Ovary (tissue), 9 donors: ENCODE results near the gene DMP1. TPM values are rescaled to one million over a fixed set of nuclear protein-coding genes. Genes with fewer than 3 reads are reported as not detected.

Source experiments
- DNase-seq, 5 donors: peaks; one replicate each; pipeline ENCODE4 v3.0.0-alpha.2; 2019 to 2020
- H3K27ac ChIP-seq, 2 donors: fragments of 200-600 bp; one replicate each; pipeline versions ENCODE4 v1.5.1 to v1.8.0; 2019 to 2022
- H3K27me3 ChIP-seq: fragments of 200-600 bp; one replicate; pipeline ENCODE4 v1.8.0; 2022
- H3K36me3 ChIP-seq: fragments of 200-600 bp; sonication (generic); one replicate; pipeline ENCODE4 v1.5.1; 2019
- H3K4me1 ChIP-seq: one replicate; pipeline ENCODE4 v1.8.1; 2013; ENCODE audit warnings: mild to moderate bottlenecking, moderate library complexity; ENCODE audit not compliant: insufficient read depth
- H3K4me3 ChIP-seq: fragments of 200-600 bp; sonication (generic); one replicate; pipeline ENCODE4 v1.5.1; 2017
- H3K9me3 ChIP-seq, 2 donors: fragments of 200-600 bp in 1 of 2; sonication (generic) in 1 of 2; one replicate each; pipeline versions ENCODE4 v1.5.1 to v1.8.1; 2013 to 2019; ENCODE audit warnings: mild to moderate bottlenecking in 1 of 2, moderate library complexity in 1 of 2
- CTCF ChIP-seq, 3 donors: fragments of 450-650 bp in 2 of 3; fragments of 200-600 bp in 1 of 3; IDR thresholded peaks; one replicate each; pipeline versions ENCODE4 v1.5.1 to v1.8.0; 2016 to 2022; ENCODE audit warnings: antibody characterized with exemption in 3 of 3, mild to moderate bottlenecking in 1 of 3
- EP300 ChIP-seq: sonication (generic); formaldehyde crosslinking; IDR thresholded peaks from one replicate; pipeline ENCODE4 v1.6.1; 2017; ENCODE audit warnings: antibody characterized with exemption
- POLR2A ChIP-seq: fragments of 450-650 bp; IDR thresholded peaks from one replicate; pipeline ENCODE4 v1.6.1; 2017; ENCODE audit warnings: antibody characterized with exemption, mild to moderate bottlenecking, moderate library complexity
- WGBS, 3 donors: extraction: QIAGEN DNeasy Blood & Tissue Kit in 1 of 3; methylation state at CpG; one replicate each; pipeline versions ENCODE4 v1.1.5 to v1.1.7; 2013 to 2017; 5-methylcytosine and 5-hydroxymethylcytosine counted together
- intact Hi-C, 4 donors: fragments of 100-400 bp; cut with DNase I; formaldehyde crosslinking; loops; one replicate each; pipeline versions ENCODE4 v1.11.0 to v1.15.1; 2022 to 2023
- polyA plus RNA-seq, 2 donors: library from polyadenylated mRNA; stranded (reverse); fragments of 200-250 nt in 1 of 2; fragments of 350-450 nt in 1 of 2; fragmentation: Illumina TruSeq in 1 of 2; extraction: RNeasy Lipid Tissue Mini Kit (QIAGEN cat#74804) in 1 of 2; gene quantifications; one replicate each; pipeline ENCODE4 v1.2.3, GENCODE V29; 2013 to 2014
- total RNA-seq, 7 donors: library from RNA; depleted of rRNA in 2 of 7; stranded (reverse); fragments of >200 nt in 2 of 7; fragmentation: NEBNext Ultra II Directional in 3 of 7; extraction: Animal tissue kit (Norgen Biotek cat#: 25700) in 3 of 7; gene quantifications; one replicate each; pipeline versions ENCODE4 v1.1.0 to v1.2.4, GENCODE V29; 2016 to 2023
- donor health status: DM: no; HTN: no; CAD: no; lungs with moderate emphysema.
- donor health status: DM: no; HTN: no; CAD: no.
- donor health status: Bipolar disorder and iron deficiency.
- donor health status: DM: yes; HTN: yes; CAD: no.
- donor health status: DM: no; HTN: no; CAD: no.
- donor health status: DM: yes; HTN: yes; CAD: no.

Gene DMP1
- total and polyA plus RNA-seq, 9 donors = not detected

- Histone ChIP-seq H3K4me3 (no peak overlapping the region), H3K9me3 (no peaks in the 10 kb centered on the region), H3K4me1 (no peaks in the 10 kb centered on the region), H3K27ac (no peak overlapping the region), H3K36me3 (no peaks in the 10 kb centered on the region), H3K27me3 (no peaks in the 10 kb centered on the region)
- WGBS, 3 donors = 66 to 69% (median 68%) methylated on average over 9 of the region's 9 CpGs
- TF ChIP-seq CTCF (IDR thresholded peaks at IDR 0.05) = no peak
- no peak for TF ChIP-seq POLR2A
- TF ChIP-seq EP300 = no peak
- intact Hi-C loops = no loop called here
- no peak for DNase-seq
These were observed 33.8 kb upstream of the DMP1 start for GRCh38 chr4:87616268-87616667.

GRCh38 chr4:87620086-87620485 lies 30.0 kb upstream of the DMP1 start:
- no peak overlapping the region for H3K27ac ChIP-seq
- WGBS, 3 donors = 62 to 68% (median 67%) methylated on average over 6 of the region's 6 CpGs
- TF ChIP-seq CTCF (IDR thresholded peaks at IDR 0.05) (no peak), EP300 (no peak), POLR2A (no peak)
- no peaks in the 10 kb centered on the region for H3K9me3 ChIP-seq
- H3K4me1 ChIP-seq = no peaks in the 10 kb centered on the region
- no peaks in the 10 kb centered on the region for H3K36me3 ChIP-seq
- H3K27me3 ChIP-seq = no peaks in the 10 kb centered on the region
- H3K4me3 ChIP-seq = no peak overlapping the region
- no peak for DNase-seq
- intact Hi-C loops = no loop called here

- Histone ChIP-seq H3K36me3 (no peaks in the 10 kb centered on the region), H3K4me1 (no peaks in the 10 kb centered on the region), H3K27ac (no peak overlapping the region), H3K27me3 (no peaks in the 10 kb centered on the region), H3K9me3 (no peaks in the 10 kb centered on the region), H3K4me3 (no peak overlapping the region)
- DNase-seq = no peak
- intact Hi-C loops = no loop called here
- TF ChIP-seq EP300 (peak; percentile 58), POLR2A (no peak)
These were observed 29.6 kb upstream of the DMP1 start for GRCh38 chr4:87620491-87620890.

GRCh38 chr4:87622303-87622702 lies 27.8 kb upstream of the DMP1 start:
- WGBS, 3 donors = 79 to 86% (median 83%) methylated on average over 8 of the region's 8 CpGs
- intact Hi-C loops = no loop called here
- H3K27ac ChIP-seq = no peak overlapping the region
- no peaks in the 10 kb centered on the region for H3K27me3 ChIP-seq
- no peaks in the 10 kb centered on the region for H3K4me1 ChIP-seq
- no peak for TF ChIP-seq CTCF (IDR thresholded peaks at IDR 0.05)
- no peak for TF ChIP-seq EP300
- no peak for TF ChIP-seq POLR2A
- H3K4me3 ChIP-seq = no peak overlapping the region
- H3K9me3 ChIP-seq = no peaks in the 10 kb centered on the region
- no peaks in the 10 kb centered on the region for H3K36me3 ChIP-seq
- no peak for DNase-seq

- DNase-seq = no peak
- no peaks in the 10 kb centered on the region for H3K4me1 ChIP-seq
- TF ChIP-seq EP300 (no peak), CTCF (IDR thresholded peaks at IDR 0.05) (no peak), POLR2A (no peak)
- no peak overlapping the region for H3K27ac ChIP-seq
- intact Hi-C loops = no loop called here
- 31 to 44% (median 43%) methylated on average over 2 of the region's 2 CpGs for WGBS, 3 donors
- no peaks in the 10 kb centered on the region for H3K9me3 ChIP-seq
- no peaks in the 10 kb centered on the region for H3K36me3 ChIP-seq
- no peaks in the 10 kb centered on the region for H3K27me3 ChIP-seq
- no peak overlapping the region for H3K4me3 ChIP-seq
These were observed 25.4 kb upstream of the DMP1 start for GRCh38 chr4:87624698-87625097.
